Activated T-cell treated with anti-CD3 and anti-CD28 coated beads, Interleukin-2, amount 50 U/mL, for 4 hours (primary cell): Measurements from ENCODE around the gene GPR37L1. TPM values are rescaled to one million over a fixed set of nuclear protein-coding genes. Genes with fewer than 3 reads are reported as not detected.
"Not testable (repeated sequence)": the region's sequence is repeated elsewhere in the genome, so short reads cannot be mapped to it uniquely, and the experiment has no call there.

Experiments
- ATAC-seq, 2 donors: fragments of 200-7000 bp; cut with Tn5 transposase; one replicate each; pipeline ENCODE4 v1.10.0; 2021
- DNase-seq: peaks from one replicate; pipeline ENCODE4 v3.0.0-alpha.2; 2020
- H3K27me3 Mint-ChIP-seq: one replicate; pipeline ENCODE4 v1.8.0; 2021; ENCODE audit warnings: low read depth, mixed read lengths
- H3K36me3 Mint-ChIP-seq: one replicate; pipeline ENCODE4 v1.8.0; 2022; ENCODE audit warnings: mixed read lengths; ENCODE audit not compliant: insufficient read depth
- H3K4me1 Mint-ChIP-seq: one replicate; pipeline ENCODE4 v1.8.0; 2021; ENCODE audit warnings: low read depth, mixed read lengths
- H3K4me3 Mint-ChIP-seq: one replicate; pipeline ENCODE4 v1.8.0; 2021; ENCODE audit warnings: mild to moderate bottlenecking, moderate library complexity, mixed read lengths
- H3K9me3 Mint-ChIP-seq: one replicate; pipeline ENCODE4 v1.8.0; 2021; ENCODE audit warnings: mixed read lengths
- total RNA-seq, 3 donors: library from RNA; stranded (reverse); gene quantifications; one replicate each; pipeline ENCODE4 v1.2.1, GENCODE V29; 2021

GPR37L1 gene
- total RNA-seq, 3 donors from 2014 or later = not detected

DNA sequence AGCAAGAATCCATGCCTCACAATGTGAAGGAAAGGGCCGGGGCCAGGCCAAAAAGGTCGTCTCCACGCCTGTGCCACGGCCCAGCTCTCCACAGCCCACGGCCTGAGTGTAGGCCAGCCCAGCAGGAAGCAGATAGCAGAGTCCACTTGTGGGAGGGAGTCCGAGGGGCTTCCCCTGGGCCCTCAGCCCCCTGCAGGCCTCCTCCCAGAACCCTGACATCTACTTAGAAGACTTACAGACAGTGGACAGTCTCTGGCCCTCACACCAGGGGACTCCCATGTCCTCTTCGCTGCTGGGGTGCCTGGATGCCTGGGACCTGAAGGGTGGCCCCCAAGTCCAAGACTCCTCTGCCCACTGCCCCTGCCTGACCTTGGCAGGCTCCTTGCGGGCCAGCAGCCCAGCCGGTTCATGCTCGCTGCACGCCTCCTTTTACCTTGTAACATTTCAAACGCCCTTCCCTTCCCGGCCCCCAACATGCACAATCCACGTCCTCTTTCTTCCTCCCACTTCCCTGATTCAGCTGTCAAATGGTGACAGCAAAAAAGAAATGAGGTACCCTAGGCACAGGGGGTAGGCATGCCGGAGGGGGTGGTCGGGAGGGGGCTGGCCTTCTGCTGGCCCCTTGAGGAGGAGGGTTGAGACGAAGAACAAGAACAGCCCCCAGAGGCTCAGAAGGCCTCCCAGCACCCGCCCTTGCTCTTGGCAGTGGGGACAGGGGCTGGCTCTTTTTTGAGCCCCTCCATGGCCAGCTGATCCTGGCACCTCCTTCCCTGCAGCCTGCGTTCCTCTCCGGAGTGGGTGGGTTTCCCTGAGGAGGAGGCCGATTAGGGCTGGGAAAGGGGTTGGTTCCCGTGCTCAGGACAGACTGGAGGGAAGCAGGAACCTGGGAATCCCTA lies 38.7 kb downstream of the GPR37L1 start:
- peak overlapping the region; percentile 91 for H3K4me3 Mint-ChIP-seq
- no peaks in the 10 kb centered on the region for H3K27me3 Mint-ChIP-seq
- no peaks in the 10 kb centered on the region for H3K9me3 Mint-ChIP-seq
- H3K36me3 Mint-ChIP-seq = peaks cover 18% of the 10 kb centered on the region
- peaks cover 86% of the 10 kb centered on the region for H3K4me1 Mint-ChIP-seq
- no peak for DNase-seq
- ATAC-seq = no peak

DNA sequence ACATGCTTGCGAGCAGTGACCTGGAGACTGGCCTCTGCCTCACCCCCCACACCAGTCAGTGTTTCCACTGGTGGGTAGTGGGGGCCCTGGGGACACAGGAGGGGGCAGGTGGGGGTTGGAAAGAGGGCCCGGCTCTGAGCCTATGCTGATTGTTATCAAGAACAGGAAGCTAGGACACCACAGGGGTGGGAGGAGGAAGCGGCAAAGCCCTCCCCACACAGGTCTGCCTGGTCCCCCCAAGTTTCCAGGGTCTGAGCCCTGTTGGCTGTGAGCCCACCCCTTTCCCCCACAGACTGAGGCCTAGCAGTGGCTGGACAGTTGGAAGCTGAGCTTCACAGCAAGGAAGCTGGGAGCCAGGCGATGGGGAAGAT lies 39.3 kb downstream of the GPR37L1 start:
- no peaks in the 10 kb centered on the region for H3K9me3 Mint-ChIP-seq
- no peak for ATAC-seq
- peaks cover 88% of the 10 kb centered on the region for H3K4me1 Mint-ChIP-seq
- DNase-seq = peak; percentile 39
- H3K36me3 Mint-ChIP-seq = peaks cover 18% of the 10 kb centered on the region
- peak overlapping the region; percentile 91 for H3K4me3 Mint-ChIP-seq
- H3K27me3 Mint-ChIP-seq = no peaks in the 10 kb centered on the region

DNA sequence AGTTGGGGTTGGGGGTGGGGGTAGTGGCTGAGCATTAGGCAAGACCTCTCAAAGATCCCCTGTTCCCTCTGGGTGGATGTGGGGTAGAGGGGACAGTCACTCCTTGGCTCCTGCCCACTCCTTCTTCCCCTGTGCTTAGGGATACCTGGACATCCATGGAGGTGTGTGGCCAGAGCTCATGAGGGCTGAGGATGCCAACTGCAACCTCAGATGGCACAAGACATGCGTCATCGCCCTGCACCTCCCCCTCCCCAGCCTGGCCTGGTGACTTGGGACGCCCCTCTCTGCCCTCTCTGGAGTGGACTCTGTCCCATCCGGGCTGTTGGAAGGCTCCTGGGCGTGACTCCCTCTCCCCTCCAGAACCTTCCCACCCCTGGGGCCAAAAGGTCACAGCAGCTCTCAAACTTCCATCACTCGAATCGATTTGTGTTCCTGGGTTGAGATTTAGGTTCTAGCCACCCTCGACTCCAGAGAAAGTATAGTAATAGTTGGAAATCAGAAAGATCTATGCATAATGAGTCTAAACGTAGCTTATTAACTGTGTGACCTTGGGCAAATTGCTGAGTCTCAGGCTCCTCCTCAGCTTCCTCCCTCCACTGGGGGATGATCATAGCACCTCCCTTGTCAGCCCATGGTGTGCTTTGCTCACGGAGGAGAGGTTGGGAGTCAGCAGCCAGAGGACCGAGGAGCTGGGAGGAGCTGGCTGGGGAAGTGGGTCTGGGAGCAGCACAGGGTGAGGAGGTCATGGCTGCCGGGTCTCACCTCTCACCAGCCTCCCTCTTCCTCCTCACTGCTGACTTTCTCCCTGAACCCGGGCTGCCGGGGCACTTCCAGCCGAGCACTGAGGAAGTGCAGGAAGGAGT lies 39.9 kb downstream of the GPR37L1 start:
- DNase-seq (no peak), ATAC-seq (no peak)
- Mint-ChIP-seq H3K9me3 (no peaks in the 10 kb centered on the region), H3K36me3 (peaks cover 15% of the 10 kb centered on the region), H3K4me1 (peaks cover 86% of the 10 kb centered on the region), H3K4me3 (peak overlapping the region; percentile 91), H3K27me3 (no peaks in the 10 kb centered on the region)

DNA sequence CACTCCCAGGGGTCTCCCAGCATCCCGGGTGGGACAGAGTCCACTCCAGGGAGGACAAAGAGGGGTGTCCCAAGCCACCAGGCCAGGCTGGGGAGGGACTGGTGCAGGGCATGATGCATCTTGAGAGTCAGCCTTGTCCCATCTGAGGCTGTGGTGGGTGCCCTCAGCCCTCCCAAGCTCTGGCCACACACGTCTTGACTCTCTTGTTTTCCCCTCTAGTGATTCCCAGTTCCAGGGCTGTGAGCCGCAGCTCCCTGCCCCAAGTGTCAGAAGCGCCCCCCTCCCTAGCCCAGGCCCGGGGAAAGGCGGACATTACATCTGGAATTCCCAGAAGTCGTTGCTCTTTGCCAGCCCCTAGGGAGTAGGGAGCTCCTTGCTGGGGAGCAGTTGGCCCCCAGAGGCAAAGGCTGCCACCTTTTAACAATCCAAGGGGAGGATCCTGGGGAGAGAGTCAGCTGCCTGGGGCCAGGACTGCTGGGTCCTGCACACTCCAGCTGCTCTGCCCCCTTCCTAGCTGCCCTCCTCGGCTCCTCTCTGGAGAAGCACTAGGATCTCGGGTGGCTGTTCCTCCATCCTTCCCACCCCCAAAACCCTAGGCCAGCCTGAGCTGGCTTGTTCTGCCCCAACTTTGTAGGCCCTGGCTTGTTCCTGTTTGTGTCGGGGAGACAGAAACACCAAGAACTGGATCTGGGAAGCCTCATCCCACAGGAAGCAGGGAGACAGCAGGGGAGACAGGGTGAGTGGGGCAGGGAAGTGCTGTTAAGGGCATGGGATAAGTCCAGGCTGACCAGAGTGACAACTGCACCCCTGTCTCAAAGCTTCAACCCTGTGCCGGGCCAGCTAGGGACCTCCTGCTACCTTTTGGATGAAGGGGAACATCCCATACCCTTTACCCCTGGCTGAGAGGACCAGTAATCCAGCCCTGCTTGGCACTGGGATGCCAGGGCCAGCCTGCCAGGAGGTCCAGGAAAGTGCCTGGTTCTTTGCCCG lies 40.9 kb downstream of the GPR37L1 start:
- Mint-ChIP-seq H3K4me1 (peaks cover 76% of the 10 kb centered on the region), H3K36me3 (peaks cover 11% of the 10 kb centered on the region), H3K9me3 (no peaks in the 10 kb centered on the region), H3K4me3 (peak overlapping the region; percentile 91), H3K27me3 (no peaks in the 10 kb centered on the region)
- no peak for DNase-seq
- ATAC-seq = no peak

DNA sequence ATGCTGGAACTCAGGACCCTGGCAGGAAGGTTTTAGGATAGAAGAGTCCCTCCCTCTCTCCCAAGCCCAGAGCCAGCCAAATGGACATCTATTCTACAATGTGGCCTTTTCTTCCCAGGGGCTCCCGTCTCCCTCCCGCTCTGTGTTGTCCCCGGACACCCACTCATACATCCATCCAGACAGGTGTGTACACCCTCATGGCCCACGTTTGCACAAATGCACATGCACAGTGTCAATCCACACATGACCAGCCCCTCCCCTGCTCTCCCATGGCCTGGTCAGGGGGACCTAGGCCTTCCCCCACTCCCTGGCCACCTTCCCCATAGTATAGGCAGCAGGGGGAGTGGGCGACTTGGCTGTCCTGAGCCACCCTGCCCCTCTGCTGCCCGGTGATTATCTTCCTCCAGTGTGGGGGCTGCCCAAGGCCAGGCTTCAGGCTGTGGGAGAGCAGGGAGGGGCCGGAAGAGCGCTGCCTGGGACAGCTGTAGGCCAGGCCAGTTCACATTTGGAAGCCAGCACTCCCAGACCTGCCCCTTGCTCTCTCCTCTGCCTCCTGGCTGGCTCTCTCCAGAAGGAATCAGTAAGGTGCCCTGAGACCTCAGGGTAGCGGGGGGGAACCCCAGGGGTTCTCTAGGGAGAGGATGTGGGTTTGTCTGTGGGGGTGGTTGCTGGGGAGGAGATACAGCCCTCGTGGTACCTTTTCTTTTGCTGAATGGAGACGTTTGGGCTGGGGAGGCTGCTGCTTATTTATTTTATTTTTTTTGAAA lies 41.7 kb downstream of the GPR37L1 start:
- no peaks in the 10 kb centered on the region for H3K9me3 Mint-ChIP-seq
- DNase-seq (peak; percentile 61), ATAC-seq (peak; percentile 23 to 32)
- H3K4me3 Mint-ChIP-seq = peak overlapping the region; percentile 70
- H3K27me3 Mint-ChIP-seq = no peaks in the 10 kb centered on the region
- H3K36me3 Mint-ChIP-seq = peaks cover 2% of the 10 kb centered on the region
- peaks cover 68% of the 10 kb centered on the region for H3K4me1 Mint-ChIP-seq

DNA sequence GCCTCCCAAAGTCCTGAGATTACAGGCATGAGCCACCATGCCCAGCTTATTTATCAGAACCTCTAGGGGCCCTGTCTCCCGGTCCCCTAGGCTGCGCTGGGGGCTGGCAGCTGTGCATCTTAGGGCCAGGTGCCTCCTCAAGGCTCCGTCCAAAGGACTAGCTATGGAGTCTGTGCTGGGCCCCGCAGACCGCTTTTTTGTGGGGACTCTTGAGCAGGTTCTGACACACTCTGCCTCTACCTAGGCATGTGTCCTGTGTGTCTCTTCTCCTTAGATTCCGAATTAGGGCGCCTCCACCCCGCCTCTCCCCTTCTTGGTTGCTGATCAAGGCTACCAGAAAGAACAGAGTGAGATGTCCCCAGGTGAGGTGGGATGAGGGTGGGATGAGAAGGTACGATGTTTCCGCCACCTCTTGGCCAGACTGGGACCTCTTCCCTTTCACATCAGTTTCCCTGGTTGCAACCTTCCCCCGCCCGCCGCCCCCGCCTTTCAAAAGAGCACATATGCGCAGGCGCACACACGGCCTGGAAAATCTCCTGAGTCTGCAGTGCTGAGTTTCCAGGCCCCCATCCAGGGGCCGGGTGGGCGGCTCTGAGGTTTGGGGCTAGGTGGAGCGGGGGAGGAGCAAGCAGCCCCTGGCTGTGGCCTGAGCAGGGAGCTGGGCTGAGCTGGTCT lies 42.7 kb downstream of the GPR37L1 start:
- ATAC-seq (peak; percentile 9 to 15), DNase-seq (peak; percentile 57)
- Mint-ChIP-seq H3K27me3 (no peaks in the 10 kb centered on the region), H3K9me3 (no peaks in the 10 kb centered on the region), H3K36me3 (no peaks in the 10 kb centered on the region), H3K4me3 (peak overlapping the region; percentile 70), H3K4me1 (peaks cover 65% of the 10 kb centered on the region)

DNA sequence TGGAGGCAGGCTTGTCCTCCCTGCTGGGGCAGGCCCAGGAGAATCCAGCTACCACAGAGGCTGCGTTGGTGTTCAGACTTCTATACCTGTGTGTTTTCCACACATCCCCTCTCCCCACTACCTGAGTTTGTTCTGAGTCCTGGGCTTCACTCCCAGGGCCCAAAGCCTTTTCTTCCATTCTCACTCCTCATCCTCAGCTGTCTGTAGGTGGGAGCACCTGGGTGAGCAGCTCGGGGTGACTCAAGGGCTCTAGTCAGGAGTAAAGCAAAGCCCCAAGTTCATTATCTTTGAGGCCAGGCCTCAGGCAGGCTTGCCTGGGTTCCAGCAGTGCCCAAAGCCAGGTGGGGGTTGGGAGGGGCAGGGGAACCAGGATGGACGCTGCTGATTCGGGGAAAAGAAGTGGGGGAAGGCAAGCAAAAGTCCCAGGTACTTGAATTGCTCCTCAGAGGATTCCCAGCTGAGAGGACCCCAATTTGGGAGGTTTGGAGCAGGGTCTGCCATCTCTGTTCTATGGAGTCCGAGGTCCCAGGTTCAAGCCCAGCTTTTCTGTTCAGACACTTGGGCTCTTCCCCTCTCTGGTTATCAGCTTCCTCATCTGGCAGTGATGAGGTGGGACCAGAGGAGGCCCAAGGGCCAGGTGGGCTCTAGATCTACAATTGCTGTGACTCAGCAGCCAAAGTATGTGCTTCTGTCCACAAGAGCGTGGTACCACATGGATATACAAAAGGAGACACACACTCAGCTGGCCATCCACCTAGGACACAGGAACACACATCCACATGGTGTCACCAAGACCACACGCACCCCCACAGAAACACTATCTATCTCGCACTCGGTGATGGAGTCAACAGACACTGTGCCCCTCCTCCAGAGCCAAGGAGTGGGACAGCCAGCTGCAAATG lies 43.5 kb downstream of the GPR37L1 start:
- ATAC-seq (peak in 1 of 2 donors; percentile 3), DNase-seq (no peak)
- Mint-ChIP-seq H3K27me3 (no peaks in the 10 kb centered on the region), H3K9me3 (no peaks in the 10 kb centered on the region), H3K4me3 (peak overlapping the region; percentile 13), H3K36me3 (no peaks in the 10 kb centered on the region), H3K4me1 (peaks cover 57% of the 10 kb centered on the region)

DNA sequence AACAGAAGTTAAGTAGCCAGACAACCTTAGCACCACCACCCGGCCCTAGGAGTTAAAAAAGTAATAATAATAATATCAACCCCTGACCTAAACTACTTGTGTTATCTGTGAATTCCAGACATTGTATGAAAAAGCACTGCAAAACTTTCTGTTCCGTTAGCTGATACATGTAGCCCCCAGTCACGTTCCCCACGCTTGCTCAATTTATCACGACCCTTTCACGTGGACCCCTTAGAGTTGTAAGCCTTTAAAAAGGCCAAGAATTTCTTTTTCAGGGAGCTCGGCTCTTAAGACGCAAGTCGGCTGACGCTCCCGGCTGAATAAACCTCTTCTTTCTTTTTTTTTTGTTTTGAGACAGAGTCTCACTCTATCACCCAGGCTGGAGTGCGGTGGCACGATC lies 44.3 kb downstream of the GPR37L1 start:
- H3K9me3 Mint-ChIP-seq, H3K36me3 Mint-ChIP-seq, H3K27me3 Mint-ChIP-seq, ATAC-seq, DNase-seq, H3K4me3 Mint-ChIP-seq: not testable (repeated sequence)
- H3K4me1 Mint-ChIP-seq = peaks cover 48% of the 10 kb centered on the region

DNA sequence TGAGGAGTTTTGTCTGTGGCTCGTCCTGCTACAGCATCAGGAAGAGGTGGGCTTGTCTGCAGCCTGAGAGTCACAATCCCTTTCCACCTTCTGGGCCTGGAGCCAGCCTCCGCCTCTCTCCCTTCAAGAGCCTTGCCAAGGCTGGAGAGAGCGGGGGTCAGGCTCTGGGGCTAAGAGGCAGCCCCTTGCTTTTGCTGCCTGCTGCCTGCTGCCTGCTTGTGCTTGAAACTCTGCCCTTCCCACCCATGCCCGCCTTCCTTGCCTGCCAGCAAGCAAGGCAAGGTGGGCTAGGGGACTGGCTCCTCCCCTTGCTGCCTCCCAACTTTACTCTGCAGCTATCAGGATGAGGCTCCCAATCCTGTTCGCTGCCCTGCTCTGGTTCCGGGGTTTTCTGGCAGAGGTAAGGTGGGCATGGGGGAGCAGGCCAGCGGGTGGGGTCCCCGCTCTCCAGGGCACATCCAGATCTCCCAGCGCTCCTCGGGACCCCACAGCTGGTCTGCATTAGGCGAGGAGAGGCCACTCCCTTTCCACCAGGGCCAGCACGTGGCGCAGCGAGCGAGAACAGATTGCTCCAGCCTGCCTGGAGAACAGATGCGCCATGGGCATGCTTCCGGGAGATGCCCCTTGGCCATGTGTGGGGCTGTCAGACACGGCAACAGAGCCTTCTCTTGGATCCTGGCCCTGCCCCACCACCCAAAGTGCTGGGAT lies 45.1 kb downstream of the GPR37L1 start:
- Mint-ChIP-seq H3K9me3 (no peaks in the 10 kb centered on the region), H3K36me3 (no peaks in the 10 kb centered on the region), H3K27me3 (no peaks in the 10 kb centered on the region), H3K4me1 (peaks cover 40% of the 10 kb centered on the region), H3K4me3 (no peak overlapping the region)
- DNase-seq (no peak), ATAC-seq (no peak)

DNA sequence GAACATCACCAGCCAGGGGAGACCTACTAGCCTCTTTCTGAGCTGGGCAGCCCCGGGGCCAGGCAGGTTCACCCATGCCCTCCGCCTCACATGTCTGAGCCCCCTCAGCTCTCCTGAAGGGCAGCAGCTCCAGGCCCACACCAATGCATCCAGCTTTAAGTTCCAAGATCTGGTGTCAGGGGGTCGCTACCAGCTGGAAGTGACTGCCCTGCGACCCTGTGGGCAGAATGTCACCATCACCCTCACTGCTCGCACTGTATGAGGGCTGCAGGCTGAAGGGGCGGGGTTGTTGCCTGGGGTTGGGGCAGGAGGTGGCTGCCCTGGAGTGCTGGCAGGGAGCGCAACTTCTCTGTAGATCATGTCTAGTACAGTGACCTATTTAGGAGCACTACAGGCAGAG lies 46.1 kb downstream of the GPR37L1 start:
- Mint-ChIP-seq H3K4me3 (no peak overlapping the region), H3K4me1 (peaks cover 30% of the 10 kb centered on the region), H3K27me3 (no peaks in the 10 kb centered on the region), H3K36me3 (no peaks in the 10 kb centered on the region), H3K9me3 (no peaks in the 10 kb centered on the region)
- DNase-seq (no peak), ATAC-seq (no peak)

DNA sequence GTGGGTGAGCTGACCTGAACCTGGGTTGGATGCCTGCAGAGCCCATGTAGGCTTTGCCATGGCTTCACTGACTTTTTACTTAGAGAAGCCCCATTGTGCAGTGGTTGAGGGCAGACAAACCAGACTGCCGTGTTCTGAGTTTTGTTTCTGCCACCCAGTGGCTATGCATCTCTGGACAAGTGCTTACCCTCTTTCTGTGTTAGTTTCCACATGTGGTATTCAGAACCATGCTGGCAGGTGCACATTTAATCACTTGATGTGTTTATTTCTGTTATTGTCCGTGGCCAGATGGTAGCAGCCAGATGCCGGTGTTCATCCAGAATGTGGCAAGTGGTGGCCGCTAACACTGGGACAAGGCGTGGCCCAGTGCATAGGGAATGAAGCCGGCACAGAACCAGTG lies 48.0 kb downstream of the GPR37L1 start:
- Mint-ChIP-seq H3K4me1 (peaks cover 12% of the 10 kb centered on the region), H3K36me3 (no peaks in the 10 kb centered on the region), H3K27me3 (no peaks in the 10 kb centered on the region), H3K4me3 (no peak overlapping the region), H3K9me3 (no peaks in the 10 kb centered on the region)
- ATAC-seq (no peak), DNase-seq (no peak)
